GM08714 (cell line): ENCODE data around the gene PLA2G4E.

Experiments used
- H3K4me3 ChIP-seq: fragments of 200-500 bp; sonication (Bioruptor generic); 2 replicates; pipeline ENCODE4 v1.5.1; 2014; ENCODE audit warnings: mild to moderate bottlenecking, low read length, inconsistent platforms
- ZNF274 ChIP-seq: IDR thresholded peaks from 2 replicates; pipeline ENCODE4 v1.6.1; 2012; ENCODE audit warnings: mild to moderate bottlenecking, low read depth, low read length

PLA2G4E gene

GRCh38 chr15:41974041-41974440 is 46.8 kb downstream of the PLA2G4E start:
- H3K4me3 ChIP-seq = no peak overlapping the region
- no peak for TF ChIP-seq ZNF274

GRCh38 chr15:41972253-41973242 is 48.3 kb downstream of the PLA2G4E start, which contains the start of gene EHD4:
EHD4 (minus strand) TSS chr15:41972557; CDS start chr15:41972494, 63 bp downstream.
- TF ChIP-seq ZNF274 = no peak
- peak within 1 kb of the TSS; percentile 94 for H3K4me3 ChIP-seq

DNA sequence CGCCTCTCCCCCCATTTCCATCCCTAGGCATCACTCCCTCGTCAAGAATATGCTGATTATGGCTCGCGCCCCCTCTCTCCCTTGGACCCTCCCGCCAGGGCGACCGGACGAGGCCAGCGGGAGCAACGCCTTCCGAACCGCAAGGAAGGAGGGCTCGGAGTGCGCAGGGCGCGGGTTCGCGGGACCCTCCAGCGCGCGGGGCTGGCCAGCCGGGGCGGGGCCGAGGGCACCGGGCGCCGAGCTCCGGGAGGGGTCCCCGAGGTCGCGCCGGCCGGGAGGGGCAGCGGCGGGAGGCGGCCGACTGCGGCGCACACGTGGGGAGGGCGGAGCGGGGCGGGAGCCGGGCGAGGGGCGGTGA is 49.0 kb downstream of the PLA2G4E start:
- no peak for TF ChIP-seq ZNF274
- H3K4me3 ChIP-seq = peak overlapping the region; percentile 94

GRCh38 chr15:41971089-41971894 is 49.5 kb downstream of the PLA2G4E start:
- peak overlapping the region; percentile 94 for H3K4me3 ChIP-seq
- no peak for TF ChIP-seq ZNF274

DNA sequence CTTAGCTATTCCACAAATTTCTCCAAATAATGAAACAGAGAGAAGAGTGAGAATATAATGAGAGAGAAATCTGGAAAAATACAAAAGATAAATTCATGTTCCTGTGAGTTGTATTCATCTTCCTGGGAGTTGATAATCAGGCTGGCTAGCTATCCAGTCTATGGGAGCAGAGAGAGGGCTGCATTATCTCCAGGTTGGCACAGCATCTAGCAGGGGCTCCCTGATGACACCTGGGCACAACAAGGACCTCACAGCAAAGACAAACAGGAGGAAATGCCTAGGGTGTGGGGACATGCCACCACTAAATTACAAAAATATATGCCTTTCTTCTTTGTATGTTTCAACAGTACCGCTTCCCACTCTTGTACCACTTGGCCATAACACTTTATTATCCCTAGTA is 50.4 kb downstream of the PLA2G4E start:
- TF ChIP-seq ZNF274 = no peak
- peak overlapping the region; percentile 94 for H3K4me3 ChIP-seq

- no peak for TF ChIP-seq ZNF274
- H3K4me3 ChIP-seq = peak overlapping the region; percentile 94
Measured at GRCh38 chr15:41969851-41970431, 50.9 kb downstream of the PLA2G4E start.

- TF ChIP-seq ZNF274 = no peak
- no peak overlapping the region for H3K4me3 ChIP-seq
Measured at GRCh38 chr15:41968701-41969100, 52.1 kb downstream of the PLA2G4E start.

DNA sequence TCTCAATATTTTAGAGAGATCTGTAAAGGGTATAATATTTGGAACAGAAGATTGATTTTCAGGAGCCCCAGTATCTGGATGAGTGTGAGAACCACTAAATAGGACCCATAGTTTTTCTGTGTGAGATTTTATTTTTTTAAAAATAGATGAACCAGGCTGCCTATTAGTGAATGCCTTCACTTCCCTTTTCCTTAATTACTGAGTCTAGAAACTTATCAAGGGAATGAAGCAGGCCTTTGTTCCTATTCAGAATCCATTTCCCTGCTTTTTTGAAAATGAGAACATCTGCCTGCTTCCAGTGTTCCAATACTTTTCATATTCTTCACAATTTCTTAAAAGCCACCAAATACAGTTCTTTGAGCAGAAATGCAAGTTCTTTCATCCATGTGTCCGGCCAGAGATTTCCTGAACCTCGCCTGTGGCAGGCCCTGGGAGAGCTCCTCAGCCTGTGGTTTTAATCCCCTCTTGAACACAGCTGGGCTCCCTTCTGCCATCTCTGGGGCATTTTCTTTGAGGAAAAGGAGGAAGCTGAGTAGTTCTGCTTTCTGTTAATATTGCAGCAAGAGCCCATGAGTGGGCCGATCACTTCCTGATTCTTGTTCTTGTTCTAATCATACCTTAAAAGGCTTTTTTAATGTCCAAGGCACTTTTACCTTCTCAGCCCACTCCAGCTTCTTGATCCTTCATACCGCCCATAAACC is 53.2 kb downstream of the PLA2G4E start:
- no peak for TF ChIP-seq ZNF274
- peak overlapping the region; percentile 35; the same call in 1 of the 2 replicates for H3K4me3 ChIP-seq

DNA sequence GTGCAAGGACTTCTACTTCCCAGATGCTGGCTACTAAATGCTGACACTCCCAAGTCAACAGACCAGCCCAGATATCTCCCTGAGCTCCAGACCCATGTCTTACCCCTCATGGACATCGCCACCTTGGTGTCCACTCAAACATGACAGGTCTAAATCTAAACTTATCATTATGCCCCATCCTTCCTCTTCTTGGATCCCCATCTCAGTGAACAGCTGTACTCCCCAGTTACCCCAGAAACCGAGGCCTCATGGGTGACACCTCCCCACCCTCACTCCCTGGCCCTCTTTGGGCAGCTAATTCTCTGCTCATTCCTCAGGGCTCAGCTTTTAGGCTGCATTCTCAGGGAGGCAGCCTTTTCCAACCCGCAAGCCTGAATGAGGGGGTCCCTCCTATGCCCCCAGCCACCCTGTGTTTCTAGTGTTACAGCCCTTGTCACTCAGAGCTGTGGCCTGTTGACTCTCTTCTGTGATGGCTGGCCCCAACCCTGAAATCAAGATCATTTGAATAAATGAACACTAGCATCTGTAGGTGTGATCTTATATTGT is 53.8 kb downstream of the PLA2G4E start:
- no peak for TF ChIP-seq ZNF274
- no peak overlapping the region for H3K4me3 ChIP-seq

DNA sequence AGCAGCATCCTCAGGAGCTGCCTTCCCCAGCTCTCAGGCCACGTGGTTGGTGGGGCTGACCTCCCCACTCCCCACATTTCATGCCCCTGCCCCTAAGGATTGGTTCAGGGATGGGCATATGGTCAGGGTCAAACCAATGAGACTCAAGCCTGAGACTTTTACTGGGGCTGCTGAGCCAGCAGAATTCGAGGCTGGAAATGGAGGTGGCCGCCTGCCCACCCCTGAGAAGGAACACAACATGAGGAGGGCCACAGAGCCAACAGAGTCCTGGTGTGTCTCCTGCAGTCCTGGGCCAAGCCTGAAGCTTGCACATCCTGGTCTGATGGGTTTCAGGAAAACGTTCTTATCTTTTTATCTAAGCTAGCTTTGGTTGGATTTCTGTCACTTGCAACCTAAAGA is 54.4 kb downstream of the PLA2G4E start:
- TF ChIP-seq ZNF274 = no peak
- H3K4me3 ChIP-seq = no peak overlapping the region

GRCh38 chr15:41965441-41966413 is 55.1 kb downstream of the PLA2G4E start:
- H3K4me3 ChIP-seq = no peak overlapping the region
- TF ChIP-seq ZNF274 = no peak

- no peak overlapping the region for H3K4me3 ChIP-seq
- TF ChIP-seq ZNF274 = no peak
Measured at GRCh38 chr15:41961595-41962202, 59.1 kb downstream of the PLA2G4E start.
